Pancreas (tissue), 10 donors: ENCODE results near the gene AGBL4. TPM values are rescaled to one million over a fixed set of nuclear protein-coding genes. Genes with fewer than 3 reads are reported as not detected.
A peak's percentile ranks its signal among the peaks of the same experiment; 100 is the strongest.

Source experiments
- ATAC-seq, 4 donors: fragments of 200-7000 bp; cut with Tn5 transposase; one replicate each; pipeline versions ENCODE4 v1.8.0 to v1.9.1; 2020; ENCODE audit warnings: mild to moderate bottlenecking in 4 of 4, moderate library complexity in 4 of 4
- DNase-seq, 6 donors: peaks; one replicate each; pipeline ENCODE4 v3.0.0-alpha.2; 2020
- FAIRE-seq: peaks from 2 replicates; lab custom pipeline; 2012; peaks lifted over from hg19 to GRCh38; lab: Jason Lieb, UNC
- H3K27ac ChIP-seq, 4 donors: fragments of 200-600 bp; sonication (generic); 1 replicate in 3 of 4; 2 replicates in 1 of 4; pipeline versions ENCODE4 v1.5.0 to v1.8.0; 2020
- H3K27me3 ChIP-seq, 4 donors: fragments of 200-600 bp; one replicate each; pipeline ENCODE4 v1.8.0; 2021
- H3K36me3 ChIP-seq, 3 donors: fragments of 200-600 bp; sonication (generic) in 1 of 3; one replicate each; pipeline versions ENCODE4 v1.5.0 to v1.8.0; 2020 to 2021
- H3K4me1 ChIP-seq, 3 donors: fragments of 200-600 bp; one replicate each; pipeline ENCODE4 v1.8.0; 2021
- H3K4me3 ChIP-seq, 4 donors: fragments of 200-600 bp; sonication (generic) in 2 of 4; one replicate each; pipeline versions ENCODE4 v1.5.0 to v1.8.0; 2020 to 2021
- H3K9me3 ChIP-seq, 4 donors: fragments of 200-600 bp; one replicate each; pipeline ENCODE4 v1.8.0; 2021
- CTCF ChIP-seq, 4 donors: fragments of 200-600 bp; sonication (generic) in 3 of 4; IDR thresholded peaks; one replicate each; pipeline versions ENCODE4 v1.5.0 to v1.8.0; 2021; ENCODE audit warnings: antibody characterized with exemption in 4 of 4
- whole genome bisulfite sequencing, 2 donors: extraction: QIAGEN DNeasy Blood & Tissue Kit; methylation state at CpG; one replicate each; pipeline ENCODE4 v1.1.7; 2013; 5-methylcytosine and 5-hydroxymethylcytosine counted together
- intact Hi-C, 3 donors: fragments of 100-400 bp; cut with DNase I; formaldehyde crosslinking; loops; one replicate each; pipeline versions ENCODE4 v1.11.1 to v1.14.2; 2022
- polyA plus RNA-seq, 2 donors: library from polyadenylated mRNA; stranded (reverse); fragments of 200-250 nt; gene quantifications; one replicate each; pipeline ENCODE4 v1.2.3, GENCODE V29; 2013
- total RNA-seq, 6 donors: library from RNA; stranded (reverse); fragmentation: NEBNext Ultra II Directional in 4 of 6; extraction: Animal tissue kit (Norgen Biotek cat#: 25700) in 4 of 6; gene quantifications; one replicate each; pipeline versions ENCODE4 v1.2.1 to v1.2.4, GENCODE V29; 2021 to 2023
- donor health status: healthy with polysubstance abuse.
- donor health status: DM: no; HTN: no; CAD: no; lungs with moderate emphysema.
- donor health status: DM: no; HTN: no; CAD: no.
- donor health status: control.
- donor health status: control.
- donor health status: Bipolar disorder and iron deficiency.
- donor health status: DM: yes; HTN: yes; CAD: no.
- donor health status: DM: no; HTN: no; CAD: no.
- donor health status: DM: no; HTN: no; CAD: no.
- donor health status: DM: yes; HTN: yes; CAD: no.

Gene AGBL4
- total and polyA plus RNA-seq, 8 donors = 0.15 to 1.2 (median 0.59) TPM

DNA sequence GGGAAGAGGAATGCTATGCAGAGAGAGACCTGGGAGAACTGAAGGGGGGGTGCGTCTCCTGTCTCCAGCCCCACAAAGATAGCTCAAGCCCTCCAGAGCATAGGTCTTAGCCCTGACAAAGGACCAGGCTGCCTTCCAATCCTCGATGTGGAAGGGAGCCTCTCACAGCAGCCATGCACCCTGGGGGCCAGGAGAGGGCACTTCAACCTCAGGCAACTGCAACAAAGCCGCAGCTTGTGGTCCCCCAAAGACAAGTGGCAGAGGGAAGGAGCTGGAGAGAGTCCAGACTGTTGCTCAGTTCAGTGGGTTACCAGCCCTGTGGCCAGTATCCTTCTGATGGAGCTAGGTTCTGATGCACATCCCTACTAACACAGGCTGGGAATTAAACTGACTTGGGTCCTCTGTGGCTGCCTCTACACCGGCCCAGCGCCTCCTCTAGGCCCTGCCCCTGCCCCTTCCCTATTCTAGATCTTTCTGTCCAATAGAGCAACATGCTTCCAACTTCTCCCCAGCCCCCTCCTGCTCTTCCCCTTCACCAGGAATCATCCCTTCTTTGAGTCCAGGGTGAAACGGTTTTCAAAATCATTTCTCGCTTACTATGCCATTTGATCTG is 1451.0 kb downstream of the AGBL4 start:
- DNase-seq = peak in 5 of 6 donors; percentile 7 to 71 (median 44)
- no peak for FAIRE-seq
- H3K9me3 ChIP-seq = no peaks in the 10 kb centered on the region
- no peaks in the 10 kb centered on the region for H3K27me3 ChIP-seq
- no peak overlapping the region for H3K4me3 ChIP-seq
- 43 to 45% methylated on average over 7 of the region's 7 CpGs for whole genome bisulfite sequencing, 2 donors
- H3K27ac ChIP-seq = no peak overlapping the region
- intact Hi-C loops = no loop called here
- TF ChIP-seq CTCF (IDR thresholded peaks at IDR 0.05) = peak in 2 of 4 donors; percentile 35 to 44
- H3K4me1 ChIP-seq = no peaks in the 10 kb centered on the region
- no peaks in the 10 kb centered on the region for H3K36me3 ChIP-seq
- ATAC-seq = peak in 3 of 4 donors; percentile 62 to 88 (median 81)

DNA sequence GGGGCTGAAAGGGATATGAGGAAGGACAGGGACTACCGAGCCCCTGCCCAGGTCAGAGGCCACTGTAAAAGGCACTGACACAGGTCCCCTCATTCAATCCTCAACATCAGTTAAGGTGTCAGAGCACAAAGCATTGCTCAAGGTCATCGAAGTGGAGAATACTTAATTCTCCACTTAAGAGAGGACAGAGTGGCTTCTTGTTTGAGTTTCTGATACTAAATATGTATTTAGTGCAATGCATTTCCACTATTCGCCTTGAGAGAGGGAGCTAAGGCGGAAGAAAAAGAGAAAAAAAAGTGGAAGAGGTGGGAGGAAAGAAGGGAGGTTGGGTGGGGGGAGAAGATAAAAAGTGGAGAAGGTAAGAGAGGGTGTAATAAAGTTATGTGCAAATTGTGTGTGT is 1451.6 kb downstream of the AGBL4 start:
- intact Hi-C loops = no loop called here
- no peak overlapping the region for H3K4me3 ChIP-seq
- no peak for FAIRE-seq
- H3K36me3 ChIP-seq = no peaks in the 10 kb centered on the region
- H3K9me3 ChIP-seq = no peaks in the 10 kb centered on the region
- no peak for ATAC-seq
- H3K27me3 ChIP-seq = no peaks in the 10 kb centered on the region
- H3K27ac ChIP-seq = no peak overlapping the region
- WGBS, 2 donors = 62 to 69% methylated on average over 4 of the region's 4 CpGs
- no peak for DNase-seq
- TF ChIP-seq CTCF (IDR thresholded peaks at IDR 0.05) = no peak
- no peaks in the 10 kb centered on the region for H3K4me1 ChIP-seq

DNA sequence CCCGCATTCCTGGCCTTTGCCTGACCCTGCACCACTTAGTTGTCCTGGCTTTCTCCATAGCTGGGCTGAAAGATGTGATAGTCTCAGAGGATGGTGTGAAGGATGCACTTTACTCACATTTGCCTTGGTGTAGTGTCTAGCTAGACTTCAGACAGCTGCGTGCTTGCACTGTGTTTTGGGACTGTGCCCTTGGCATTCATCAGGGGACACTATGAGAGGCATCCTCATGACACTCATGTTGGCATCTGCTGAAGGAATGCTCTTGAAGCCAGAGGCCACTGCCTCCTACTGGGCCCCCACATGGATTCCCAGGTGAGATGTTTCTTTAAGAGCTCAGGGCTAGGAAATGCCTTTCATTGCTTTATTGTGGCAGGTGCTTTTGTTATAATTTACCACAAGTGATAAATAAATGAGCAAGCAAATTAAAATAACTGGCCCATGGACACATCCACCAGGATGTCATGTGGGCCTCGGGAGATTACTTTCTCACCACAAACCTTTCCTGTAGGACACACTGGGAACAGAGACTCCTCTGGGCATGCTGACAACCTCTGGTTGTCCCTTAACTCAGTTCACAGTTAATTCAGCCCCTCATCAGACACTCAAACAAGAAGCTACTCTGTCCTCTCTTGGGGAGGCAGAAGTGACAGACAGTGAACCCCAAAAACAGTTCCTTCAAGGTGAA is 1452.3 kb downstream of the AGBL4 start:
- TF ChIP-seq CTCF (IDR thresholded peaks at IDR 0.05) = no peak
- H3K4me3 ChIP-seq = no peak overlapping the region
- H3K36me3 ChIP-seq = no peaks in the 10 kb centered on the region
- 57 to 70% methylated on average over 3 of the region's 3 CpGs for WGBS, 2 donors
- no peaks in the 10 kb centered on the region for H3K9me3 ChIP-seq
- intact Hi-C loops = no loop called here
- FAIRE-seq = no peak
- no peak for ATAC-seq
- no peak for DNase-seq
- no peaks in the 10 kb centered on the region for H3K27me3 ChIP-seq
- no peaks in the 10 kb centered on the region for H3K4me1 ChIP-seq
- H3K27ac ChIP-seq = no peak overlapping the region

GRCh38 chr1:48570568-48570967 is 1453.2 kb downstream of the AGBL4 start:
- ATAC-seq = no peak
- H3K27me3 ChIP-seq = no peaks in the 10 kb centered on the region
- no peaks in the 10 kb centered on the region for H3K9me3 ChIP-seq
- no peak for FAIRE-seq
- DNase-seq = no peak
- no peak for TF ChIP-seq CTCF (IDR thresholded peaks at IDR 0.05)
- 58 to 68% methylated on average over 7 of the region's 7 CpGs for WGBS, 2 donors
- intact Hi-C loops = no loop called here
- no peaks in the 10 kb centered on the region for H3K4me1 ChIP-seq
- no peak overlapping the region for H3K27ac ChIP-seq
- no peak overlapping the region for H3K4me3 ChIP-seq
- no peaks in the 10 kb centered on the region for H3K36me3 ChIP-seq

DNA sequence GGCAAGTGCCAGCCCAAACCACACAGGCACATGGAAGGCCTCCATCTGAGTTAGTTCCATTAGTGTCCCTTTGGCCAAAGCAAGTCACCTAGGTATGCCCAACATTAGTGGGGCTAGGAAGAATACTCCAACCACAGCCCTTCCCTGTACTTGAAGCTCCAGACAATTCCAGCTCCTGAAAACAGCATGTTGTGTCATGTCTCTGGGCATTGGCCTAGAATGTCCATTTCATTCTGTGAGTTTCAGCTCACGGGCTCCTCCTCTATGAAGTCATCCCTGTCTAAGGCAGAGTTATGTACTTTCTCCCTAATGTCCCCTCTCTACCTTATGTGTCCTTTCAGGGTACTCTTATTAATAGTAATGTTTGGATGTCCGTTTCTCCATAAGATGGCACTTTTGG is 1455.3 kb downstream of the AGBL4 start:
- H3K27me3 ChIP-seq = no peaks in the 10 kb centered on the region
- H3K9me3 ChIP-seq = no peaks in the 10 kb centered on the region
- ATAC-seq = no peak
- 58 to 80% methylated on average over 2 of the region's 2 CpGs for WGBS, 2 donors
- TF ChIP-seq CTCF (IDR thresholded peaks at IDR 0.05) = no peak
- H3K4me3 ChIP-seq = no peak overlapping the region
- no peak for FAIRE-seq
- no peaks in the 10 kb centered on the region for H3K4me1 ChIP-seq
- intact Hi-C loops = no loop called here
- H3K27ac ChIP-seq = no peak overlapping the region
- no peaks in the 10 kb centered on the region for H3K36me3 ChIP-seq
- DNase-seq = no peak
